HepG2 (cell line): ENCODE data around the gene PCNX1. TPM values are rescaled to one million over a fixed set of nuclear protein-coding genes. Genes with fewer than 3 reads are reported as not detected.
A peak's percentile ranks its signal among the peaks of the same experiment; 100 is the strongest.

ENCODE experiments used
- DPF2 ChIP-seq: sonication (generic); formaldehyde crosslinking; IDR thresholded peaks from 2 replicates; pipeline ENCODE4 v1.4.0; 2020; ENCODE audit warnings: mild to moderate bottlenecking, low read depth, missing genetic modification reagents, borderline replicate concordance
- PCBP2 ChIP-seq: fragments of 200-400 bp; formaldehyde crosslinking; optimal IDR thresholded peaks from 2 replicates; pipeline ENCODE3; 2018; ENCODE audit warnings: low read length, low read depth; ENCODE audit not compliant: poor library complexity, severe bottlenecking
- RBM22 ChIP-seq: fragments of 200-400 bp; formaldehyde crosslinking; optimal IDR thresholded peaks from 2 replicates; pipeline ENCODE3; 2017; ENCODE audit warnings: mild to moderate bottlenecking, low read length, moderate library complexity
- SMC3 ChIP-seq: IDR thresholded peaks from 2 replicates; pipeline ENCODE4 v1.6.1; 2011; ENCODE audit warnings: low read length, improper control_type of control experiment
- SPEN ChIP-seq: sonication (generic); formaldehyde crosslinking; IDR thresholded peaks from 2 replicates; pipeline ENCODE4 v1.5.1; 2020; ENCODE audit warnings: low read depth, mild to moderate bottlenecking, missing genetic modification reagents
- SSRP1 ChIP-seq: IDR thresholded peaks from 2 replicates; pipeline ENCODE4 v1.6.1; 2016; ENCODE audit warnings: control low read depth
- STAG1 ChIP-seq: sonication (generic); formaldehyde crosslinking; IDR thresholded peaks from 2 replicates; pipeline ENCODE4 v1.4.0; 2020; ENCODE audit warnings: missing genetic modification reagents
- ZIK1 ChIP-seq: sonication (generic); formaldehyde crosslinking; IDR thresholded peaks from 2 replicates; pipeline ENCODE4 v1.5.0; 2020; ENCODE audit warnings: mild to moderate bottlenecking, low read depth, missing genetic modification reagents, borderline replicate concordance
- ZMAT3 ChIP-seq: sonication (generic); formaldehyde crosslinking; conservative IDR thresholded peaks from 2 replicates; pipeline ENCODE4 v1.7.0; 2021; ENCODE audit warnings: missing genetic modification reagents
- ZNF260 ChIP-seq: sonication (generic); formaldehyde crosslinking; IDR thresholded peaks from 2 replicates; pipeline ENCODE4 v1.4.0; 2020; ENCODE audit warnings: missing genetic modification reagents, low read depth, mild to moderate bottlenecking, borderline replicate concordance
- ZNF333 ChIP-seq: sonication (generic); formaldehyde crosslinking; IDR thresholded peaks from 2 replicates; pipeline ENCODE4 v1.4.0; 2020; ENCODE audit warnings: mild to moderate bottlenecking, missing genetic modification reagents, borderline replicate concordance
- ZNF350 ChIP-seq: sonication (generic); formaldehyde crosslinking; IDR thresholded peaks from 2 replicates; pipeline ENCODE4 v1.4.0; 2020; ENCODE audit warnings: mild to moderate bottlenecking, low read depth, missing genetic modification reagents, borderline replicate concordance
- ZNF567 ChIP-seq: sonication (generic); formaldehyde crosslinking; IDR thresholded peaks from 2 replicates; pipeline ENCODE4 v1.8.1; 2023; ENCODE audit warnings: mild to moderate bottlenecking, missing genetic modification reagents, borderline replicate concordance
- ZNF577 ChIP-seq: sonication (generic); formaldehyde crosslinking; IDR thresholded peaks from 2 replicates; pipeline ENCODE4 v1.4.0; 2020; ENCODE audit warnings: mild to moderate bottlenecking, low read depth, missing genetic modification reagents, borderline replicate concordance
- ZNF672 ChIP-seq: sonication (generic); formaldehyde crosslinking; IDR thresholded peaks from 2 replicates; pipeline ENCODE4 v1.8.1; 2022; ENCODE audit warnings: missing genetic modification reagents
- polyA plus RNA-seq, 8 experiments: library from polyadenylated mRNA; depleted of rRNA in 3 of 8; stranded (reverse) in 7 of 8; unstranded in 1 of 8; fragments of >200 nt; fragmentation: Illumina TruSeq in 4 of 8; extraction: Trizol in 4 of 8; gene quantifications; 2 replicates each; pipeline versions ENCODE4 v1.2.1 to v1.2.3, GENCODE V29; 2011 to 2016; ENCODE audit warnings: low read depth in 4 of 8, missing spikeins in 1 of 8, mixed read lengths in 1 of 8; ENCODE audit not compliant: insufficient read depth in 1 of 8
- total RNA-seq, 5 experiments: library from RNA; depleted of rRNA; stranded (reverse); fragments of >200 nt; fragmentation: Illumina TruSeq; extraction: Trizol; gene quantifications; 2 replicates each; pipeline ENCODE4 v1.2.3, GENCODE V29; 2016; ENCODE audit warnings: low read depth in 1 of 5
- TF ChIP-seq, protein P1 (sequence below): sonication (generic); formaldehyde crosslinking; IDR thresholded peaks from 2 replicates; pipeline ENCODE4 v1.8.0; 2022; ENCODE audit warnings: missing genetic modification reagents, mild to moderate bottlenecking, borderline replicate concordance
- TF ChIP-seq, protein P2 (sequence below): IDR thresholded peaks from 2 replicates; pipeline ENCODE4 v1.6.1; 2016
- TF ChIP-seq, protein P3 (sequence below): sonication (generic); formaldehyde crosslinking; IDR thresholded peaks from 2 replicates; pipeline ENCODE4 v1.5.0; 2020; ENCODE audit warnings: mild to moderate bottlenecking, missing genetic modification reagents, moderate library complexity
- TF ChIP-seq, protein P4 (sequence below): sonication (generic); formaldehyde crosslinking; IDR thresholded peaks from 2 replicates; pipeline ENCODE4 v1.5.1; 2020; ENCODE audit warnings: mild to moderate bottlenecking, moderate library complexity, missing genetic modification reagents

PCNX1 gene
- total and polyA plus RNA-seq, 2 of the 13 experiments (the other 11 are each of a cell fraction or from before 2014, with no cell fraction given) = 24.9 to 30.3 TPM

DNA sequence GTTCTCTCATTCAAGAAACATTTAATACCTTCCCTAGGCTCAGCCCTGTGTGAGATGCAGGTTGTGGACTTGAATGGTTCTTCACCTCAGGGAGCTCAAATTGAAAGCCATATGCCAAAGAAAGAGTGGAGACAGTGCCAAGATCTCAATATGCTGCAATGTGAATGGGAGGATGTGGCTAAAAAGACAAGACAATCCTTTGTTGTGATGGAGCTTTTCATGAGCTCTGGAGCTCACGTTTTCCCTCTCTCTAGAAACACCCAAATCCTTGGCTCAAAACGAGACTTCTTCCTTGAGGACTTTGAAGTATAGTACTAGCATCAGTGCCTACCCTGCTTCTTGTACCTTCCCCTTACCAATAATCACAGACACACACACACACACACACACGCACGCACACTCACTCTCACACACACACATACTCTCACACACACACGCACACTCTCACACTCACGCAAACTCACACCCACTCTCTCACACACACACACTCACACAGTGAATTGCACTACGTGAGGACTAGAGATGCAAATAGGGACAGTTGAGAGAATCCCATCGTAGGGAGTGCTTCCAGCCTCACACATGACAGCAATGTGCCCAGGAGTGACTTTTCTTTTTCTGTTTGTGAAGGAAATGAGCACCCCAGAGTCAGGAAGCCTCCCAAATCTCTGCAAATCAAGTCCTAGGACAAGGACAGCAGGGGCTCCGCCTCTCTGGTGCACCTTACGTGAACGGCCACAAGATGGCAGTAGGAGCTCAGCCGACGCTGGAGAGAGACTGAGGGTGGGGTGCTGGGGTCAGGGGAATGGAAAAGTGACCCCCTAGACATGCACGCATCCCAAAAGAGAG lies 231.4 kb downstream of the PCNX1 start (continued):
- TF ChIP-seq, protein P1, sequence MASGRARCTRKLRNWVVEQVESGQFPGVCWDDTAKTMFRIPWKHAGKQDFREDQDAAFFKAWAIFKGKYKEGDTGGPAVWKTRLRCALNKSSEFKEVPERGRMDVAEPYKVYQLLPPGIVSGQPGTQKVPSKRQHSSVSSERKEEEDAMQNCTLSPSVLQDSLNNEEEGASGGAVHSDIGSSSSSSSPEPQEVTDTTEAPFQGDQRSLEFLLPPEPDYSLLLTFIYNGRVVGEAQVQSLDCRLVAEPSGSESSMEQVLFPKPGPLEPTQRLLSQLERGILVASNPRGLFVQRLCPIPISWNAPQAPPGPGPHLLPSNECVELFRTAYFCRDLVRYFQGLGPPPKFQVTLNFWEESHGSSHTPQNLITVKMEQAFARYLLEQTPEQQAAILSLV = 0 out of 2 replicates have a peak, but pooled peaks have one; percentile 43
- no peak for TF ChIP-seq ZNF577 (CRISPR knock-in tag)
- TF ChIP-seq ZIK1 (CRISPR knock-in tag) = no peak
- TF ChIP-seq ZNF260 = no peak
- TF ChIP-seq PCBP2 = no peak
- no peak for TF ChIP-seq SSRP1
- TF ChIP-seq ZMAT3 (CRISPR knock-in tag) = no peak
- TF ChIP-seq, protein P2, sequence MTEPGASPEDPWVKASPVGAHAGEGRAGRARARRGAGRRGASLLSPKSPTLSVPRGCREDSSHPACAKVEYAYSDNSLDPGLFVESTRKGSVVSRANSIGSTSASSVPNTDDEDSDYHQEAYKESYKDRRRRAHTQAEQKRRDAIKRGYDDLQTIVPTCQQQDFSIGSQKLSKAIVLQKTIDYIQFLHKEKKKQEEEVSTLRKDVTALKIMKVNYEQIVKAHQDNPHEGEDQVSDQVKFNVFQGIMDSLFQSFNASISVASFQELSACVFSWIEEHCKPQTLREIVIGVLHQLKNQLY (CRISPR knock-in tag) = no peak
- TF ChIP-seq DPF2 (CRISPR knock-in tag) = no peak
- no peak for TF ChIP-seq ZNF672 (CRISPR knock-in tag)
- 0 out of 2 replicates have a peak, but pooled peaks have one; percentile 24 for TF ChIP-seq SPEN (CRISPR knock-in tag)
- TF ChIP-seq STAG1 (CRISPR knock-in tag) = peak; percentile 98
- TF ChIP-seq, protein P3, sequence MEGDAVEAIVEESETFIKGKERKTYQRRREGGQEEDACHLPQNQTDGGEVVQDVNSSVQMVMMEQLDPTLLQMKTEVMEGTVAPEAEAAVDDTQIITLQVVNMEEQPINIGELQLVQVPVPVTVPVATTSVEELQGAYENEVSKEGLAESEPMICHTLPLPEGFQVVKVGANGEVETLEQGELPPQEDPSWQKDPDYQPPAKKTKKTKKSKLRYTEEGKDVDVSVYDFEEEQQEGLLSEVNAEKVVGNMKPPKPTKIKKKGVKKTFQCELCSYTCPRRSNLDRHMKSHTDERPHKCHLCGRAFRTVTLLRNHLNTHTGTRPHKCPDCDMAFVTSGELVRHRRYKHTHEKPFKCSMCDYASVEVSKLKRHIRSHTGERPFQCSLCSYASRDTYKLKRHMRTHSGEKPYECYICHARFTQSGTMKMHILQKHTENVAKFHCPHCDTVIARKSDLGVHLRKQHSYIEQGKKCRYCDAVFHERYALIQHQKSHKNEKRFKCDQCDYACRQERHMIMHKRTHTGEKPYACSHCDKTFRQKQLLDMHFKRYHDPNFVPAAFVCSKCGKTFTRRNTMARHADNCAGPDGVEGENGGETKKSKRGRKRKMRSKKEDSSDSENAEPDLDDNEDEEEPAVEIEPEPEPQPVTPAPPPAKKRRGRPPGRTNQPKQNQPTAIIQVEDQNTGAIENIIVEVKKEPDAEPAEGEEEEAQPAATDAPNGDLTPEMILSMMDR (CRISPR knock-in tag) = peak; percentile 96
- no peak for TF ChIP-seq RBM22
- TF ChIP-seq, protein P4, sequence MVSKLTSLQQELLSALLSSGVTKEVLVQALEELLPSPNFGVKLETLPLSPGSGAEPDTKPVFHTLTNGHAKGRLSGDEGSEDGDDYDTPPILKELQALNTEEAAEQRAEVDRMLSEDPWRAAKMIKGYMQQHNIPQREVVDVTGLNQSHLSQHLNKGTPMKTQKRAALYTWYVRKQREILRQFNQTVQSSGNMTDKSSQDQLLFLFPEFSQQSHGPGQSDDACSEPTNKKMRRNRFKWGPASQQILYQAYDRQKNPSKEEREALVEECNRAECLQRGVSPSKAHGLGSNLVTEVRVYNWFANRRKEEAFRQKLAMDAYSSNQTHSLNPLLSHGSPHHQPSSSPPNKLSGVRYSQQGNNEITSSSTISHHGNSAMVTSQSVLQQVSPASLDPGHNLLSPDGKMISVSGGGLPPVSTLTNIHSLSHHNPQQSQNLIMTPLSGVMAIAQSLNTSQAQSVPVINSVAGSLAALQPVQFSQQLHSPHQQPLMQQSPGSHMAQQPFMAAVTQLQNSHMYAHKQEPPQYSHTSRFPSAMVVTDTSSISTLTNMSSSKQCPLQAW = no peak
- peak; percentile 86 for TF ChIP-seq SMC3
- TF ChIP-seq ZNF350 (CRISPR knock-in tag) = 0 out of 2 replicates have a peak, but pooled peaks have one; percentile 36
- no peak for TF ChIP-seq ZNF567 (CRISPR knock-in tag)
- no peak for TF ChIP-seq ZNF333 (CRISPR knock-in tag)
